HG02642 (cell line): ENCODE measurements around the gene CMIP.
"Not testable (repeated sequence)": the region's sequence is repeated elsewhere in the genome, so short reads cannot be mapped to it uniquely, and the experiment has no call there.

Experiments used
- ATAC-seq: cut with Tn5 transposase; IDR thresholded peaks from one replicate; pipeline ENCODE4 v1.9.1; 2021; ENCODE audit warnings: mild to moderate bottlenecking; ENCODE audit not compliant: unreplicated experiment, poor library complexity

CMIP gene

GRCh38 chr16:81686391-81687130, 242.0 kb downstream of the CMIP start:
- no peak for ATAC-seq

GRCh38 chr16:81687131-81687456, 242.5 kb downstream of the CMIP start:
- ATAC-seq = no peak

GRCh38 chr16:81688182-81688581, 243.6 kb downstream of the CMIP start:
- ATAC-seq = no peak

GRCh38 chr16:81688839-81689238, 244.2 kb downstream of the CMIP start:
- not testable (repeated sequence) for ATAC-seq

- ATAC-seq = no peak
Observed at GRCh38 chr16:81692021-81692420, 247.4 kb downstream of the CMIP start.

GRCh38 chr16:81692571-81692970, 248.0 kb downstream of the CMIP start:
- no peak for ATAC-seq

GRCh38 chr16:81693041-81693743, 248.6 kb downstream of the CMIP start:
- ATAC-seq = no peak

GRCh38 chr16:81693744-81694303, 249.2 kb downstream of the CMIP start:
- no peak for ATAC-seq

GRCh38 chr16:81694494-81695280, 250.1 kb downstream of the CMIP start:
- ATAC-seq = no peak

GRCh38 chr16:81695321-81696165, 250.9 kb downstream of the CMIP start:
- no peak for ATAC-seq

- no peak for ATAC-seq
Observed at GRCh38 chr16:81696166-81696960, 251.8 kb downstream of the CMIP start.

- no peak for ATAC-seq
Observed at GRCh38 chr16:81696961-81697615, 252.5 kb downstream of the CMIP start.

GRCh38 chr16:81697616-81698309, 253.2 kb downstream of the CMIP start:
- no peak for ATAC-seq

GRCh38 chr16:81698310-81698641, 253.7 kb downstream of the CMIP start:
- no peak for ATAC-seq

GRCh38 chr16:81699596-81699995, 255.0 kb downstream of the CMIP start:
- no peak for ATAC-seq

- no peak for ATAC-seq
Observed at GRCh38 chr16:81700071-81700779, 255.6 kb downstream of the CMIP start.

GRCh38 chr16:81700780-81701165, 256.2 kb downstream of the CMIP start:
- ATAC-seq = no peak
